ENCODE data around the gene MIB1. TPM values are rescaled to one million over a fixed set of nuclear protein-coding genes. Genes with fewer than 3 reads are reported as not detected.

Gene MIB1
- total and polyA plus RNA-seq, 2 donors (not counting 1 experiment from before 2014, with no cell fraction given) = 1.8 to 25.5 TPM

DNA sequence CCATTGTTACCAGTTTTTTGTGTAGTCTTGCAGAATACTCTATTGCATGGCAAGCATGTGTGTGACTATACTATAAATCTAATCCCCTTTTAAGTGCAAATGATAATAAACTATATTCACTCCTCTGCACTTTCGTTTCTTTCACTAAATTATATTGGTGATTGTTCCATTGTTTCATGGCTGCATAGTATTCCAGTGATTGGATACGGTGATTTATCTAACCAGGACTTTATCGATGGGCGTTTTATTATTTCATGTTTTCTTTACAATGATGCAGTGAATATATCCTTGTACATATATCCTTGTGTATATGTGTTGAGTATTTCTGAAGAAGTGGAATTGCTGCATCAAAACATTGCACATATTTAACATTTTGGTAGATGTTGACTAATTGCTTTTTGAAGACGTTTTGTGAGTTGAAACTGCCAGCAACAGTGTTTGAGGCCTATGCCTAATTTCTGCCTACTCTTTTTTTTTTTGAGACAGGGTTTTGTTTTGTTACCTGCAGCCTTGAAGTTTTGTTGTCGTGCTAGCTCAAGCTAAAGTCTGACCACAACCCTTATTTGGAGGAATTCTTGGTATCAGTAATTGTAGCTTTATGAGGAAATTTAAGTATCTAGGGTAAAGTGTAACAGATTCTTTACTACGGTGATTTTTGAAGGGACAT, 2.7 kb downstream of the MIB1 start:
- H3K9ac ChIP-seq (ENCODE audit: low read length) = no peak overlapping the region
- intact Hi-C loops (cut with micrococcal nuclease) = no loop called here
- H3K4me3 ChIP-seq (ENCODE audit: control extremely low read depth in 1 of 5, extremely low read depth in 1 of 5, insufficient read depth in 1 of 5, low read depth in 2 of 5, low read length in 4 of 5) = no peak overlapping the region
- POLR2A ChIA-PET = interaction anchor here (0.9 kb wide), 1 partner anchor 36 kb away, joined by 3 read pairs; no protein-coding TSS in a partner anchor
- CTCF ChIA-PET = interaction anchor here (0.7 to 1.3 kb wide), 2 partner anchors 131 to 143 kb away, joined by 4 read pairs; partner anchors contain the start of genes ESCO1 and SNRPD1
- Mint-ChIP-seq H3K4me1 (peaks cover 47% of the 10 kb centered on the region), H3K4me3 (peak overlapping the region; percentile 61), H3K9me3 (ENCODE audit: insufficient read depth) (no peaks in the 10 kb centered on the region), H3K27ac (no peak overlapping the region), H3K27me3 (no peaks in the 10 kb centered on the region)
- H2AFZ ChIP-seq (ENCODE audit: insufficient read depth, low read depth, low read length, poor library complexity, severe bottlenecking) = no peak overlapping the region
- H3K9me3 ChIP-seq (ENCODE audit: control extremely low read depth in 1 of 3, control insufficient read depth in 2 of 3, insufficient read depth in 1 of 3, low read length in 2 of 3) = no peaks in the 10 kb centered on the region
- no peak overlapping the region for H3K27ac ChIP-seq (ENCODE audit: low read length in 2 of 2)
- DNase-seq (no peak), ATAC-seq (ENCODE audit: low read depth) (no peak)
- H3K4me1 ChIP-seq (ENCODE audit: control insufficient read depth in 2 of 2, insufficient read depth in 2 of 2, low read length in 2 of 2) = peaks cover 13 to 15% of the 10 kb centered on the region in 2 donors
- 76% methylated on average over 2 of the region's 7 CpGs for WGBS (ENCODE audit: insufficient coverage)
- peaks cover 5% of the 10 kb centered on the region for H4K20me1 ChIP-seq (ENCODE audit: control insufficient read depth, insufficient read depth, low read length, poor library complexity, severe bottlenecking)
- H3K4me2 ChIP-seq (replicated peaks; ENCODE audit: low read depth, low read length, poor library complexity, severe bottlenecking) = no peak overlapping the region
- H3K27me3 ChIP-seq (replicated peaks in 1 of 4; ENCODE audit: control extremely low read depth in 1 of 4, control insufficient read depth in 3 of 4, insufficient read depth in 4 of 4, low read length in 3 of 4) = no peaks in the 10 kb centered on the region
- no peaks in the 10 kb centered on the region for H3K36me3 ChIP-seq (replicated peaks in 1 of 2; ENCODE audit: control extremely low read depth in 1 of 2, control insufficient read depth in 1 of 2, extremely low read depth in 1 of 2, insufficient read depth in 2 of 2, low read length in 1 of 2)
- peaks cover 17% of the 10 kb centered on the region for H3K79me2 ChIP-seq (ENCODE audit: control insufficient read depth, insufficient read depth, low read length)
- TF ChIP-seq EZH2 (IDR thresholded peaks at IDR 0.05; ENCODE audit: borderline replicate concordance, insufficient read depth, low read depth, low read length, poor library complexity, severe bottlenecking) = no peak

DNA sequence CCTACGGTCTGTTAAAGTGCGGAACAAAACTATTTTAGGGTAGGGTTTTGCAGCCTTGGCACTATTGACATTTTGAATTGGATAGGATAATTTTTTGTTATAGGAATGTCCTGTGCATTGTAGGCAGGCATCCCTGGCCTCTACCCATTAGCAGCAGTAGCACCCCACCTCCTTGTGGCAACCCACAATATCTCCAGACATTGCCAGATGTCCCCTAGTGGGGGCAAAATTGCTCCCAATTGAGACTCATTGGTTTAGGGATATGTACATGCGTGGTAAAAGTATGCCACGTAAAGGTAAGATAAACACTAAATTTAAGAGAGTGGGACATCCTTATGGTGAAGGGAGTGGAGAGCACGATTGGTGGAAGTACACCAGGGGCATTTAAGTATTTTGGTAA, 4.6 kb downstream of the MIB1 start:
- peaks cover 41% of the 10 kb centered on the region for H3K4me1 Mint-ChIP-seq
- Histone ChIP-seq H3K4me3 (ENCODE audit: control extremely low read depth in 1 of 5, extremely low read depth in 1 of 5, insufficient read depth in 1 of 5, low read depth in 2 of 5, low read length in 4 of 5) (no peak overlapping the region), H3K9ac (ENCODE audit: low read length) (no peak overlapping the region), H4K20me1 (ENCODE audit: control insufficient read depth, insufficient read depth, low read length, poor library complexity, severe bottlenecking) (peaks cover 5% of the 10 kb centered on the region), H3K36me3 (replicated peaks in 1 of 2; ENCODE audit: control extremely low read depth in 1 of 2, control insufficient read depth in 1 of 2, extremely low read depth in 1 of 2, insufficient read depth in 2 of 2, low read length in 1 of 2) (no peaks in the 10 kb centered on the region), H3K27me3 (replicated peaks in 1 of 4; ENCODE audit: control extremely low read depth in 1 of 4, control insufficient read depth in 3 of 4, insufficient read depth in 4 of 4, low read length in 3 of 4) (no peaks in the 10 kb centered on the region), H3K4me1 (ENCODE audit: control insufficient read depth in 2 of 2, insufficient read depth in 2 of 2, low read length in 2 of 2) (peaks cover 9 to 10% of the 10 kb centered on the region in 2 donors), H3K4me2 (replicated peaks; ENCODE audit: low read depth, low read length, poor library complexity, severe bottlenecking) (no peak overlapping the region), H3K27ac (ENCODE audit: low read length in 2 of 2) (no peak overlapping the region), H3K79me2 (ENCODE audit: control insufficient read depth, insufficient read depth, low read length) (peaks cover 33% of the 10 kb centered on the region), H3K9me3 (ENCODE audit: control extremely low read depth in 1 of 3, control insufficient read depth in 2 of 3, insufficient read depth in 1 of 3, low read length in 2 of 3) (no peaks in the 10 kb centered on the region), H2AFZ (ENCODE audit: insufficient read depth, low read depth, low read length, poor library complexity, severe bottlenecking) (no peak overlapping the region)
- ATAC-seq (ENCODE audit: low read depth) (no peak), DNase-seq (peak; percentile 13)
- ChIA-PET POLR2A (no interaction called here), CTCF (no interaction called here)
- no peak overlapping the region for H3K27ac Mint-ChIP-seq
- no peaks in the 10 kb centered on the region for H3K27me3 Mint-ChIP-seq
- TF ChIP-seq EZH2 (IDR thresholded peaks at IDR 0.05; ENCODE audit: borderline replicate concordance, insufficient read depth, low read depth, low read length, poor library complexity, severe bottlenecking) = no peak
- TF ChIP-seq, protein P1, sequence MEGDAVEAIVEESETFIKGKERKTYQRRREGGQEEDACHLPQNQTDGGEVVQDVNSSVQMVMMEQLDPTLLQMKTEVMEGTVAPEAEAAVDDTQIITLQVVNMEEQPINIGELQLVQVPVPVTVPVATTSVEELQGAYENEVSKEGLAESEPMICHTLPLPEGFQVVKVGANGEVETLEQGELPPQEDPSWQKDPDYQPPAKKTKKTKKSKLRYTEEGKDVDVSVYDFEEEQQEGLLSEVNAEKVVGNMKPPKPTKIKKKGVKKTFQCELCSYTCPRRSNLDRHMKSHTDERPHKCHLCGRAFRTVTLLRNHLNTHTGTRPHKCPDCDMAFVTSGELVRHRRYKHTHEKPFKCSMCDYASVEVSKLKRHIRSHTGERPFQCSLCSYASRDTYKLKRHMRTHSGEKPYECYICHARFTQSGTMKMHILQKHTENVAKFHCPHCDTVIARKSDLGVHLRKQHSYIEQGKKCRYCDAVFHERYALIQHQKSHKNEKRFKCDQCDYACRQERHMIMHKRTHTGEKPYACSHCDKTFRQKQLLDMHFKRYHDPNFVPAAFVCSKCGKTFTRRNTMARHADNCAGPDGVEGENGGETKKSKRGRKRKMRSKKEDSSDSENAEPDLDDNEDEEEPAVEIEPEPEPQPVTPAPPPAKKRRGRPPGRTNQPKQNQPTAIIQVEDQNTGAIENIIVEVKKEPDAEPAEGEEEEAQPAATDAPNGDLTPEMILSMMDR (IDR thresholded peaks at IDR 0.05) = no peak
- no peaks in the 10 kb centered on the region for H3K9me3 Mint-ChIP-seq (ENCODE audit: insufficient read depth)
- WGBS (ENCODE audit: insufficient coverage) = 100% methylated on average over 4 of the region's 5 CpGs
- H3K4me3 Mint-ChIP-seq = no peak overlapping the region
- intact Hi-C loops (cut with micrococcal nuclease) = no loop called here
